GM21526 (cell line): ENCODE results near the gene STON2.

Source experiments
- ATAC-seq: cut with Tn5 transposase; IDR thresholded peaks from one replicate; pipeline ENCODE4 v1.9.1; 2021; ENCODE audit warnings: moderate library complexity; ENCODE audit not compliant: unreplicated experiment, low FRiP score

The STON2 gene

DNA sequence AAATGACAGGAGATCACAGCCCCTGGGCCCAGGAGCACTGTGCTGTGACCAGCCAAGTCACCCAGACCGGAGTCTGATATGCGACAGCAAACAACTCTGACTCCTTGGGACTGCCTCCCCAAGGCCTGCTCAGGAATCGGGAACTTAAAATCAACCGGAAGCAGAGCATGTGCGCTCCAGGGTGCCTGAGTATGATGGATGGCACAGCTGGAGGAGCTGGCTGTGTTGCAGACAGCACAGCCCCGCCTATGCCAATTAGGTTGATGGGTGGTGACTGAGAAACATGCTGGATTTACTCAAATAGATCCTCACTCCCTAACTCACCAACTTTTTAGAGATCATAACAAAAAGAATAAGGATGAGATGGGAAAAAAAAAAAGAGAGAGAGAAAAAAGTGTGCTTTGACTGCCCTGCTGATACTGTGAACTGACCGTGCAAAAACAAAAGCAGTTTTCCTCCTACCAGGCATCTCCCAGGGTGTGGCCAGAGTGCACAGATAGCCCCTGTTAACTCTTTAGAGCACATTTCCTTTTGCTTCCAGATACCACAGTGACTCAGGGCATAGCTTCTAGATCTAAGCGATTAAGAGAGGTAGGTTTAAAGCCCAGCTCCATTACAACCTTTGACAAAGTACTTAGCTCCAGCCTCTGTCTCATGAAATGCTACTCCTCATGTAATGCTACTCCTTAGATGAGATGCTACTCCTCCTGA lies 27.4 kb upstream of the STON2 start:
- ATAC-seq, result no peak

DNA sequence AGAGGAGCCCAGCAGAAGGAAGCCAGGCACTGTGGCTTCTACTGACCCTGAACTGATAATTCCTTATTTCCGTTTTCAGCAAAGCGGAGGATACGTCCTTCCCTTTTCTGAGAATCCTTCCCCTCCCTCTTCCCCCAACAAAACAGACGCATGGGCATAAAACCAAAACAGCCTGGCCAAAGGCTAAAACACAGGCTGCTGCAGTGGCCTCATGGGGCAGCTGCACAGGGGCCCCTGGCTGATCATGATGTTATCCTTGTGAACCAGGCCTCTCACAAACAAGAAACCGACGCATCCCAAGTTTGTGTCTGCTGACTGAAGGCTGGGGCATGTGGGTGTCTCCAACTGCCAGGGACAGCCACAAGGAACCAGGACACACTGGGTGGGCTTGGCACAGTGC lies 23.4 kb upstream of the STON2 start:
- no peak for ATAC-seq

GRCh38 chr14:81418057-81418790 lies 18.1 kb upstream of the STON2 start:
- ATAC-seq, result no peak

DNA sequence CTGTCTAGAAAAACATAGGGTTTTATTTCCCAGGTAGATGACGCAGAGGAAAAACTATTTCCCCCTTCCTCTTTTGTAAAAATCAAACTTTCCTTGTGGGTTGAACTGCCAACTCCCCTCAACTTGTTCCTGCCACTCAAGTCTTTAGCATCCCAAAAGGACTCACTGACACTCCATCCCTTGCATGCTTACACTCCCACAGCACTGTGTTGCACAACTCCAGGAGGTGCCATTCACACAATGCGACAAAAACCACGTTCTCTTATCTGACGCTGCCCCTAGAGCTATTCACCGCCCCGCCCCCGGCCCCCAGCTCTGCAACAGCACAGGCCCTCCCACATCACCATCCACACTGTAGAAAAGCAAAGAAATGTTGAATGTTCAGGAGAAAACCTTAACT lies 16.9 kb upstream of the STON2 start:
- no peak for ATAC-seq

DNA sequence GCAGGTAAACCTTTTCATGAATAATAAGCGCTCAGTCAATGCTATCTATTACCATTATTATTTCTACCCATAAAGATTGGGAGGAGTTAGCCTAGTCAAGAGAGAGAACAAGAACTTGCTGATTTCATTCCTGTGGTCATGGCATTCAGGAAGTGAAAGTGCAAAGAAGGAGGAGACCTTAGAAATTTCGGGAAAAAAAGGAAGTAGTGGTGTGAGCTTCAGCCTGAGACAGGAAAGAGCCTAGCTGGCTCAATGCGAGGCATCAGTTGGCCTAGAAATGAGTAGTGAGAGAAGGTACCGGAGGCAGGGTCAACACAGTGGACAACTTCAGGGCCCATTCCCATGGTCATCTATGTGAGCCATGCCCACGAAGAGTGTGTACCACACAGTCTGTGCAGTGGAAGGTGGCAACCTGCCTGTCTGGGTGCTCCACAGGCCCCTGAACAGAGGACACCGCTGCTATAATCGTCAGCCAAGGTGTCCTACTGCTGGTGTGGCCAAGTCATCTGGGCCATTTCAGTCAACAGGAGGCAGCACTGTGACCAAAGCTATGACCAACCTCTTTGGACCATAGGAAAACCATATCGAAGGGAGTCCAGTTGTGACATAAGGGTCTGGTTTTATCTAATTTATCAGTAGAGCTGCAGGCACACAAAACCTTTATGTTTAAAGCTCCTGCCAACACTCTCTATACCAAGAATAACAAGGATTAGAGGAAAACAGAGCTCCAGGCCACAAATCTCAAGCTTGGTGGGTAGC lies 16.2 kb upstream of the STON2 start:
- ATAC-seq, result no peak

GRCh38 chr14:81415781-81416180 lies 15.7 kb upstream of the STON2 start:
- ATAC-seq, result no peak

- no peak for ATAC-seq
Measured at GRCh38 chr14:81414123-81414522, 14.0 kb upstream of the STON2 start.

DNA sequence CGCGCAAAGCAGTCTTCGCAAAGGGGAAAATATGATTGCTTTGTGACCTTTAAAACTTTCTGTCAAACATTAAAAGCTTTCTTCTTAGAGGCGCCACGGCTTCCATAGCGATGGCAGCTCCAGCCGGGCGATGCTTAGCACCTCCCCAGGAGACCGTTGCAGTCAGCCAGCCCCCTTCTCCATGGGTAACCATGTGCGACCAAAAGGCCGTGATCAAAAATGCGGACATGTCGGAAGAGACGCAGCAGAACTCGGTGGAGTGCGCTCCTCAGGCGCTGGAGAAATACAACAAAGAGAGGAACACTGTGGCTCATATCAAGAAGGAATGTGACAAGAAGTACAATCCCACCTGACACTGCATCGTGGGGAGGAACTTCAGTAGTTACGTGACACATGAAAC lies 12.7 kb upstream of the STON2 start:
- ATAC-seq, result no peak

GRCh38 chr14:81408595-81408994 lies 8.5 kb upstream of the STON2 start:
- ATAC-seq, result no peak

DNA sequence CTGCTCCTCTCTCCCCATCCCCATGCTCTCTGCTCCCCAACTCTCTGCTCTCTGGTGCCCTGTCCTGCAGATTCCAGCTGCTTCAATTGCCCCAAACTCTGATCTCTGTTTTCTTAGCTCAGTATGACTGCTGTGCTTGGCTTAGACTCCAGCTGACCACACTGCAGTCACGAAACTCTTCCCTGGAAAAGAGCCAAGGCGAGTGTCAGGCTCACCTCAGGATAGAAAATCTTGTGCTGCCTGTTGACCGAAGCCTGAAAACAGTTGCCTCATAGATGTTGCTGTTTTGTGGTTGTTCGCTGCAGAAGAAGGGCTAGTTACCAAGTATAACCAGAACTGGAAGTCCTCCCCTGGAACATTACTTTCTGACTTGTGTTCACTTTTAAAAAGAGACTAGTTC lies 6.7 kb upstream of the STON2 start:
- no peak for ATAC-seq

DNA sequence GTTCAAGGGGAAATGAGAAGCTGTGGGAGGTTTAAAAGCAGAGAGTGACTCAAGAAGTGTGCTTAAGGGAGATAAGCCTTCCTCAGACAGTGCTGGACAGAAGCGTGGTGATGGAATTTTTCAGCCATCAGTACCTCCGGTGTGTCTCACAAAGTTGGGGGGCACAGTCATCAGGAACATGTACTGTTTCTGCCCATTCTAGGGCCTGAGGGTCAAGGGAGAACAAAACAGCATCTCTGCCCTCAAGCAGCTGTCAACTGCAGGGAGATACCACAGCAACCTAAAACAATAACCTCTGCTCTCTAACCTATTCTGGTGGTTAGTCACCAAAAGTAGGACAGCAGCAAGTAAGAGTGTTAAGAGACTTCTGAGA lies 2.0 kb upstream of the STON2 start:
- no peak for ATAC-seq

DNA sequence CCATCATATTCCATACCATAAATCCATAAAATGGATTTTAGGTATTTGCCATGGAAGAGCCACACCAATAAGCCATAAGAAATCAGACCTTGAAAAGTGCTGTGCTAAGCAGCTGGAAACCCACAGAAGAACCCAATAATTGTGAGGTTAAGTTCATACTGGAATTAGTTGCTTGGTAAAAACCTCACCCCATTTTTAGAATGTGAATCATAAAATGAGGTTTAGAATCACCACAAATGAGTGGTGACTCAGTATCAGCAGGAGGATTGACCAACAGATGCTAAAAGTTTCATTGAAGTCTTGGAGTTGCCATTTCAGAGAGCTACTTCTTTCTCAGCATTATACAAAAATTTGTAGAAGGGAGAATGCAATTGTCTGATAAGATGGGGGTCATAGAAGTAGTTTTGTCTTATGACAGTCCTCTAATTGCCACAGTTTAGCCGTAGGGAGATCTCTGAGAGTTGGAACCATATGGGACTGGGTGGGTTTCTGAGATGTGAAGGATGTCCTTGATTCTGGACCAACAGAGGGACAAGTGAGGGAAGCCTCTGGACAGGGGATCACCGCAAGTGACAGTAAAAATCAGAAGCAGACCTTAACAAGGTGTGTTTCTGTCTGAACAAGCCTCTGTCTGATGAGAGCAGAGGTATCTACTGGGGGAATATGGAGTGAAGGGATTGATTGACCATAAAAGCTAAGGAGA lies 1.4 kb upstream of the STON2 start:
- no peak for ATAC-seq

GRCh38 chr14:81400852-81401251 lies 728 bp upstream of the STON2 start:
- no peak for ATAC-seq

GRCh38 chr14:81398196-81398891 lies 1.8 kb downstream of the STON2 start:
- no peak for ATAC-seq

GRCh38 chr14:81396113-81396512 lies 4.0 kb downstream of the STON2 start:
- no peak for ATAC-seq

DNA sequence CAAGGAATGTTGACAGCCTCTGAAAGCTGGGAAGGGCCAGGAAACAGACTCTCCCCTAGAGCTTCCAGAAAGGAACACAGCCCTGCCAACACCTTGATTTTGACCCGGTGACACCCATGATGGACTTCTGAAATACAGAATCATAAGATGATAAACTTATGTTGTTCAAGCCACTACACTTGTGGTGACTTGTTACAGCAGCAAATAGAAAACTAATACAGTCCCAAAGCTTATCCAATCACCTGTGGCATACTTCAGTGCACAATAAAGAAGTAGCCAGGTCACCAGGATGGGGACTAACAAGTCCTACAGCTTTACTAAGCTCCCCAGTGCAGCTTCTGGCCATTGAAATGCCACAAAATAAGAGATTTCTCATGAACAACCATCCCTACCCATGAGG lies 5.4 kb downstream of the STON2 start:
- no peak for ATAC-seq

DNA sequence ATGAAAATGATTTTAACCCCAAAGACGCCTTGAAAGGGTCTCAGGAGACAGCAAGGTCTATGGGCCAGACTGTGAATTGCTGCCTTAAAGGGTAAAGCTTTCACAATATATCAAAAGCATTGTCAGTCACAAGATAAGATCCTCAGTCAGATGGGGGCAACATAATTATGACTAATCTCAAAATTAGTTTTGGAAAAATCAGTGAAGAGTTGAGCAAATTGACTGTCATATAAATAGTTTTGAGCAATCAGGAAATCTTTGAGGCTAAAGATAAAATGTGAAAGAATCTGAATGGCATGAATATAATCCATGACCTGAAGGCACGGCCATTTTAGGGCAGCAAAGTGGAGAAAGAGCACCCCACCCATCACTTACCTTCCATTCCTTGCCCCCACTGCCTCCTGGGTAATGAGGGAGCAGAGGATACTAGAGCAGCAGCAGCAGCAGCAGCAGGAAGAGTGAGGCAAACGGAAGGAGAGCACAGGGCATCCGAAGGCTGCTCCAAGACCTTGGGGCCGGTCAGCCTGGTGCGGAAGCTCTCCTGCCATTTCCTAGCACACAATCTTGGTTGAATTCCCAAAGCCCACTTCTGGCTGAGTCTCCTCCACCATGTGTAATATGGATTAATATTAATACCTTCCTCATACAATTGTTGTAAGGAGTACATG lies 7.0 kb downstream of the STON2 start:
- ATAC-seq, result no peak

GRCh38 chr14:81392052-81392451 lies 8.1 kb downstream of the STON2 start:
- no peak for ATAC-seq

GRCh38 chr14:81390696-81391095 lies 9.4 kb downstream of the STON2 start:
- ATAC-seq, result no peak

- ATAC-seq, result no peak
Measured at GRCh38 chr14:81388336-81388735, 11.8 kb downstream of the STON2 start.
